Measurements from ENCODE around the gene PDCD6IP.

GRCh38 chr3:33790091-33790490 is 8.3 kb upstream of the PDCD6IP start:
- no peak for TF ChIP-seq POLR2A (IDR thresholded peaks at IDR 0.05)
- TF ChIP-seq POLR2AphosphoS5 (IDR thresholded peaks at IDR 0.05), result no peak
- TF ChIP-seq CTCF (IDR thresholded peaks at IDR 0.05), result no peak

All from prostate gland (tissue), 2 donors.